PC-3 (cell line): Measurements from ENCODE around the gene PPP1R26. TPM values are rescaled to one million over a fixed set of nuclear protein-coding genes. Genes with fewer than 3 reads are reported as not detected.

Experiments used
- ATAC-seq: fragments of 200-7000 bp; cut with Tn5 transposase; 2 replicates; pipeline ENCODE4 v1.9.1; 2020; ENCODE audit warnings: mild to moderate bottlenecking, moderate library complexity
- BruUV-seq: library from RNA; stranded (reverse); fragments of 400-500 nt; replicated peaks from 2 replicates; lab custom pipeline; 2021; lab: Mats Ljungman, UMichigan
- CTCF ChIA-PET: fragments of 300-600 bp; sonication (Branson Sonifier 250); formaldehyde crosslinking; loops from one replicate; lab custom pipeline; 2022; ENCODE audit warnings: antibody characterized with exemption; lab: Charles Lee
- POLR2A ChIA-PET: fragments of 300-600 bp; sonication (Branson Sonifier 250); formaldehyde crosslinking; loops from one replicate; lab custom pipeline; 2022; ENCODE audit warnings: antibody characterized with exemption; ENCODE audit not compliant: unreplicated experiment; lab: Charles Lee
- DNase-seq: peaks from one replicate; pipeline ENCODE4 v3.0.0-alpha.2; 2015
- H2AFZ ChIP-seq: fragments of 300-600 bp; sonication (generic); 2 replicates; pipeline ENCODE4 v1.6.0; 2016; ENCODE audit warnings: antibody characterized with exemption, low read length
- H3F3A ChIP-seq: fragments of 300-600 bp; sonication (generic); one replicate; pipeline ENCODE4 v1.6.0; 2017; ENCODE audit warnings: antibody characterized with exemption, low read length, control low read depth, mild to moderate bottlenecking; ENCODE audit not compliant: unreplicated experiment
- H3K27ac ChIP-seq: fragments of 300-600 bp; sonication (generic); 2 replicates; pipeline ENCODE4 v1.5.1; 2016; ENCODE audit warnings: mild to moderate bottlenecking, low read length
- H3K27me3 ChIP-seq: fragments of 300-600 bp; sonication (generic); 2 replicates; pipeline ENCODE4 v1.6.1; 2016; ENCODE audit warnings: low read length, mixed read lengths
- H3K36me3 ChIP-seq: fragments of 300-600 bp; sonication (generic); 2 replicates; pipeline ENCODE4 v1.6.1; 2016; ENCODE audit warnings: low read depth, mixed run types, low read length, mixed read lengths
- H3K4me1 ChIP-seq: fragments of 300-600 bp; sonication (generic); 2 replicates; pipeline ENCODE4 v1.5.1; 2016; ENCODE audit warnings: low read length; ENCODE audit not compliant: insufficient read depth
- H3K4me2 ChIP-seq: fragments of 300-600 bp; sonication (generic); 2 replicates; pipeline ENCODE4 v1.6.0; 2016; ENCODE audit warnings: low read length
- H3K4me3 ChIP-seq: fragments of 300-600 bp; sonication (generic); 2 replicates; pipeline ENCODE4 v1.5.1; 2016; ENCODE audit warnings: mild to moderate bottlenecking, low read length, mixed read lengths
- H3K79me2 ChIP-seq: fragments of 300-600 bp; sonication (generic); 2 replicates; pipeline ENCODE4 v1.6.1; 2017; ENCODE audit warnings: low read length, mixed read lengths
- H3K9ac ChIP-seq: fragments of 300-600 bp; sonication (generic); 2 replicates; pipeline ENCODE4 v1.6.0; 2016; ENCODE audit warnings: mild to moderate bottlenecking, low read length
- H3K9me2 ChIP-seq: fragments of 300-600 bp; sonication (generic); replicated peaks from 2 replicates; pipeline ENCODE4 v1.6.1; 2016; ENCODE audit warnings: mixed run types, low read length, mixed read lengths
- H3K9me3 ChIP-seq: fragments of 300-600 bp; sonication (generic); 2 replicates; pipeline ENCODE4 v1.6.1; 2016; ENCODE audit warnings: low read length, mixed read lengths
- H4K20me1 ChIP-seq: fragments of 300-600 bp; sonication (generic); 2 replicates; pipeline ENCODE4 v1.6.1; 2016; ENCODE audit warnings: low read length, mixed read lengths
- CTCF ChIP-seq: fragments of 300-600 bp; sonication (generic); conservative IDR thresholded peaks from 2 replicates; pipeline ENCODE4 v1.5.1; 2017; ENCODE audit warnings: antibody characterized with exemption, low read depth, mild to moderate bottlenecking, low read length
- EZH2 ChIP-seq: fragments of 300-600 bp; sonication (generic); IDR thresholded peaks from one replicate; pipeline ENCODE4 v1.6.1; 2017; ENCODE audit warnings: antibody characterized with exemption, mild to moderate bottlenecking, low read length; ENCODE audit not compliant: unreplicated experiment
- EZH2phosphoT487 ChIP-seq: fragments of 300-600 bp; sonication (generic); IDR thresholded peaks from 2 replicates; pipeline ENCODE4 v1.6.1; 2018; ENCODE audit warnings: mild to moderate bottlenecking, antibody characterized with exemption, low read length, borderline replicate concordance
- intact Hi-C: fragments of 100-400 bp; cut with micrococcal nuclease; formaldehyde crosslinking; loops from 2 replicates; pipeline ENCODE4 v1.9.0; 2023
- total RNA-seq: library from RNA; depleted of rRNA; stranded (reverse); fragments of >200 nt; gene quantifications from 2 replicates; pipeline ENCODE4 v1.2.3, GENCODE V29; 2014

Gene PPP1R26
- total RNA-seq, 1 experiment from 2014 or later: 22.6 TPM

DNA sequence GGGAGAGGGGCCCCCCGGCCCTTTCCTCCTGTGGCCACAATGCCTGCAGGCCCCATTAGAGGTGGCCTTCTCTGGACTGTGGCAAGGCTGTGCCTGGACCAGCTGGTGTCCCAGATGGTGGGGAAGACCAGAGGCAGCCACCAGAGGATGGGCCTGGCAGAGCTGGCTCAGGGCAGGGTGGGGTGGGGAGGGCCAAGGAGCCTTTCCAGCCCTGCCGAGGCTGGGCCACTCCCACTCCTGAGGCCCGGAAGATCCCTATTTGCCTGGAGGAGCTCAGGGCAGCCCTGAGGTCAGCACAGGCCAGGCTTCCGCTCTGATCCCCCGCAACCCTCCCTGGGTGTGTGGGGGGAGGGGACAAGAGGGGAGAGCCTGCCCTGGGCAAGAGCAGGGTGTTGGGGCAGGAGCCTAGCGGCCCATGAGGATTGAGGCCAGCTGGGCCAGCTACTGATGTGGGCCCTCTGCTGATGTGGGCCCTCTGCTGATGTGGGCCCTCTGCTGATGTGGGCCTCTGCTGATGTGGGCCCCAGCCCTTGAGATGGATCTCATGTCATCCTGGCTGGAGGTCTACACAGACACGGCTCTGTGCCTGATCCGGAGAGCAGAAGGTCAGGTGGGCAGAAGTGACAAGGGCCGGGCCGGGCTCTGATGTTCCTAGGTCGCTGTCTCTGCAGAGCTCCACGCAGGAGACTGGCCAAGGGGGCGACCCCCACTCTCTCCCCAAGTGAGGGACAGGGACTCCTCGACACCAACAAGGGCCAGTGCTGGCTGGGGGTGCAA is 26.9 kb downstream of the PPP1R26 start:
- POLR2A ChIA-PET: no interaction called here
- TF ChIP-seq EZH2phosphoT487 (no peak), CTCF (no peak)
- peaks cover 12% of the 10 kb centered on the region for H3K79me2 ChIP-seq
- H3K9me3 ChIP-seq: no peaks in the 10 kb centered on the region
- ATAC-seq: peak; percentile 12; the same call in 1 of the 2 replicates
- no peak overlapping the region for H3K27ac ChIP-seq
- no peaks in the 10 kb centered on the region for H4K20me1 ChIP-seq
- no peak overlapping the region for H3K4me3 ChIP-seq
- intact Hi-C loops: no loop called here
- H3K9me2 ChIP-seq: no peaks in the 10 kb centered on the region
- CTCF ChIA-PET: no interaction called here
- H2AFZ ChIP-seq: no peak overlapping the region
- BruUV-seq: no TSS peak
- peaks cover 6% of the 10 kb centered on the region; the same call in 1 of the 2 replicates for H3K36me3 ChIP-seq
- H3K27me3 ChIP-seq: no peaks in the 10 kb centered on the region
- H3K4me2 ChIP-seq: no peak overlapping the region
- DNase-seq: no peak
- H3K9ac ChIP-seq: no peak overlapping the region
- peaks cover 9% of the 10 kb centered on the region for H3K4me1 ChIP-seq
- H3F3A ChIP-seq: no peaks in the 10 kb centered on the region

- Histone ChIP-seq H4K20me1 (no peaks in the 10 kb centered on the region), H3K4me1 (peaks cover 4% of the 10 kb centered on the region; the same call in 1 of the 2 replicates), H3K27ac (no peak overlapping the region), H3K9me3 (no peaks in the 10 kb centered on the region), H3F3A (no peaks in the 10 kb centered on the region), H3K4me2 (no peak overlapping the region), H2AFZ (no peak overlapping the region), H3K79me2 (peaks cover 4% of the 10 kb centered on the region), H3K9ac (no peak overlapping the region), H3K27me3 (no peaks in the 10 kb centered on the region), H3K4me3 (no peak overlapping the region), H3K9me2 (no peaks in the 10 kb centered on the region), H3K36me3 (peaks cover 3% of the 10 kb centered on the region; the same call in 1 of the 2 replicates)
- no peak for ATAC-seq
- ChIA-PET CTCF (no interaction called here), POLR2A (no interaction called here)
- no TSS peak for BruUV-seq
- DNase-seq: no peak
- intact Hi-C loops: no loop called here
- TF ChIP-seq CTCF (no peak), EZH2 (no peak), EZH2phosphoT487 (no peak)
Measured at GRCh38 chr9:135507104-135508035, 27.8 kb downstream of the PPP1R26 start.
